GM19043 (cell line): ENCODE data around the gene EMC6.

Source experiments
- ATAC-seq: cut with Tn5 transposase; IDR thresholded peaks from one replicate; pipeline ENCODE4 v1.9.1; 2021; ENCODE audit warnings: low read depth; ENCODE audit not compliant: unreplicated experiment

EMC6 gene

DNA sequence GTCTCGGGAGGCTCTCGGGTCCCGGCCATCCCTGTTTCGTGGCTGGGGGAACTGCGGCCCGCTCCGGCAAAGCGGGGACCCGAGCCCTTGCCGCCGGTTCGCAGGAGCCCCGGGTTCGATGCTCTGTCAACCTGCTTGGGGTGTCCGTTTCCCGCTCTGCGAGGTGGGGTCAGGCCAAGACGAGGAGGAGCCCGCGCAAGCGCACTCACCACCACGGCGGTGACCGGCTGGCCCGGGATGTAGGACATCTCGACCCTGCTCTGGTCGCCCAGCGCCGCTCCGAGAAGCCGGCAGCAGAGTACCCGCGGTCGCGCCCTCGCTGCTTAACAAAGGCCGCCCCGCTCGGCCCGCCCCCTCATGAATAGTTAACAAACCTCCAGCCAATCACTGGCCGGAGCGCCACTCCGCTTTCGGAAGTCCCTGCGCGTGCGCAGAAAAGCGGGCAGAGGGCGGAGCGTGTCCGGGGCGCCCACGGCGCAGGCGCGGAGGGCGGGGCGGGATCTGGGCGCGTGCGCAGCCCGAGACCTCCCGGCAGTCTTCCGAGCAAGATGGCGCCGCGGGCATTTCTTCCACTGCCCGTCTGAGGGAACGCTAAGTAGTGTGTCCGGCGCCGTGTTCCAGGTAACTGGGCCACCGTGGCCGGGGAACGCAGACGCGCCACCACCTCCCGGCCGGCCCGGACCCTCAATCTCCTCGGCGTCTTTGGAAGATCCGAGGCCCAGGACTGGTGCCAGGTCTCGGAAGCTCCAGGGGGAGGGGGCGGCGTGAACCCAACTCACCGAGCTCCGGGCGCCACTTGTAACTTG is at the start of gene EMC6, which contains the start of gene TAX1BP3:
TSS of gene EMC6 (plus strand) at position 534 of the 806 bp plus-strand sequence. CDS start 335 bp downstream, outside the sequence.
TSS of gene TAX1BP3 (minus strand) at position 300 of the 806 bp plus-strand sequence. CDS start at position 248, 52 bp downstream.
- ATAC-seq = peak; percentile 88

DNA sequence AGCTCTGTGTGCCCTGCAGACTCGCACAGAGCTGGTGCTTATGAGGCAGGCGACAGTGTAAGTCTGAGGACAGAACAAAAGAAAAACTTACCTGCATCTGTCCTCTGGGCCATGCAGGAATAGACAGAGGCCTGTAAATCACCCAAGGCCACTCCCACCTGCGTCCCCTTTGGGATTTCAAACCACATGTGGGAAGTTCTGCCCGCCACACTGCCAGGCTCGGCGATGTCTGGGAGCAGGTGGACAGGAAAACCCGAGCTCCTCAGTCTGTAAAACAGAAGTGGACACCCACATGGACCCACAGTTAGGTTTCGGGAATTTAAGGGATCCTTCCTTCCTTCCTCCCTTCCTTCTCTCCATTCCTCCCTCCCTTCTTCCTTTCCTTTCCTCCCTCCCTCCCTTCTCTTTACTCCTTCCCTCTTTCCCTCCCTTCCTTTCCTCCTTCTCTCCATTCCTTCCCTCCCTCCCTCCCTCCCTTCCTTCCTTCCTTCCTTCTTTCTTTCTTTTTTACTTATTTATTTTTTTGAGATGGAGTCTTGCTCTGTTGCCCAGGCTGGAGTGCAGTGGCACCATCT is 47.4 kb upstream of the EMC6 start:
- no peak for ATAC-seq

DNA sequence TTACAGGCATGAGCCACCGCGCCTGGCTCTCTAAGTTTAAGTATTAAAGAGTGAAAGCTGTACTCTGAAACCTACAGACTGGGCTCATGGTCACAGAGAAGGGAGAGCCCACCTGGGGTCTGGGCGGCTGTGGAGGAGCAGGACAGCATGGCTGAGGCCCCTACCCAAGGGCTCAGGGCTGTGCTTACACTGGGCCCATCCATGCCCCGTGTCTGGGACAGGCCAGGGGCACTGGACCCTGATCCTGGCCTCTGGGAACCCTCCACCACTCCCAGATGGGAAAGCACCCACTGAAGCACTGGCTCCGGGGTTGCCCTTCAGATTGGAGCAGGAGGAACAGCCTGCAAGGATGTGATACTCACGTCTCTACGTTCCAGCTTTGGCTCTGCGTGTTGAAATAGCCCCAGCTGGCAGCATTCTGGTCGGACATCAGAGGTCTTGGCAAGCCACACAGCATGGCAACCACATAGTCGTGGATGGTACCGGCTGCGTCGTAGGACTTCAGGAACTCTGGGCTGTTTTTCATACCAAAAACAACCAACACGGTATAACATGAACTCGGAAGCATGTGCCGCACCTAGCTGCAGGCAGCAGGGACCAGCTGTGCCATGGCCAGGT is 45.5 kb upstream of the EMC6 start:
- ATAC-seq = no peak

DNA sequence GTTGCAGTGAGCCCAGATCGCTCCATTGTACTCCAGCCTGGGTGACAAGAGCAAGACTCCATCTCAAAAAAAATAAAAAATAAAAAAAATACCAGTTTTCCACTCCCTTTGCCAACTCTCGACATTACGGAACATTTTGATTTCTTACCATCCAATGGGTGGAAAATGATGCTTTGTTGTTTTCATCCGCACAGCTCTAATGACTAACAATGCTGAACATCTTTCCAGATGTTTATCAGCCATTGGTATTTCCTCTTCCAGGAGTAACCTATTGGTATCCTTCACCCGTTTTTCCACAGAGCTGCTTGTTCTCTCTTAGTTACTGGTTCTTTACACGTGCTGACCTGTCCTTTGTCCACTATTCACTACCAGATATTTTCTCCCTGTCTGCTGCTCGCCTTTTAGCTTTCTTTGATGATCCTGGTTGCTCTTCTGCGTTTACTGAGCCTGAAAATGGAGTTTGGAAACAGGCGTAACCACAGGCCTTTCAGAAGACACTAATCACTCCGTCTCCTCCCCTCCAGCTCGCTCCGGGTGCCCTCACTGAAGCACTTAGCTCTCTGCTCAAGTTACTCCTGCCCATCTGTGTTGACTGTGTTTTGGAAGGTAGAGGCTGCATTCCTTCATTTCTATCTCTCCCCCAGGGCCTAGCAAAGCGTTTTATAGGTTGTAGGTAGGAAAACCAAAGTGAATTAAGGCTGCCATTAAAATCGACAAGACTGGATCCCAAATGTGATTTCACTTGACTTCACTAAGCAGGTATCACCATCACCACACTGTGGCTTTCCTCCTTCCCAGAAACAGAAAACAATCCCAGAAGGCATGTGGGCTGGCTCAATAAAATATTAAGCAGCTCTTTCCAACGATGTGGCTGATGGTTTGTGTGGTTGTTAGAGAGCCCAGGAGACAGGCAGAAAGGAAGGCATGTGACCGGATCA is 41.5 kb upstream of the EMC6 start:
- ATAC-seq = no peak

DNA sequence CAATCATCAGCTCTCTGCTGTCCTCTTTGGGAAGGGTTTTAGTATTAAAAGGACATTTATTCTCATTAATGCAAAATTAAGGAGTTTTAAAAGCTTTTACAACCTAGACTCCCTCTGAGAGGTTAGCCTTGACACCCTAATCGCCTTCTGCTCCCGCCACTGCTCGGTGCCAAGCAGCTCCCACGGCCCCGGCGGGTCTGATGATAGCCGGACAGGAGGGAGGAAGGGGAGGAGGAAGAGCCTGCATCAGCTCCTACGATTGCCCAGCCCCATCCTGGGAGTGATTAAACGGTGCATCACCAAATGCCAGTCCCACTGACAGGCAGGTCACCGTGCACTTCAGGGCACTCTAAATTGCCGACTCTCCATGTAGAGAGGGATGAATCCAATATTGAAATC is 40.8 kb upstream of the EMC6 start:
- ATAC-seq = no peak

DNA sequence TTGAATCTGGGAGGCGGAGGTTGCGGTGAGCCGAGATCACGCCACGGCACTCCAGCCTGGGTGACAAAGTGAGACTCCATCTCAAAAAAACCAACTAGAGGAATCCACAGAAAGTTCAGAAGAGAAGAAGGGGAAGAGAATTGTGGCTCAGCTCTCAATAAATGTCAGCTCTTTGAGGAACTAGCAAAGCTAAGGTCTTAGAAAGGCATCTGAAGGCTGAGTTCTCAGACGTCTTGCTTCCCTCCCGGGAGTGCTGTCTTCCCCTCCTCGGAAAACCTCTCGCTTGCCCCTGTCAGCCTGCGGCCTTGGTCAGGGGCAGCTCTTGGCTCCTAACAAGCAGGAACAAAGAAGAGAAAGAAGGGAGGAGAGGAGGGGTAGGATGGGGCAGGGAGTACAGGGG is 37.8 kb upstream of the EMC6 start:
- no peak for ATAC-seq

DNA sequence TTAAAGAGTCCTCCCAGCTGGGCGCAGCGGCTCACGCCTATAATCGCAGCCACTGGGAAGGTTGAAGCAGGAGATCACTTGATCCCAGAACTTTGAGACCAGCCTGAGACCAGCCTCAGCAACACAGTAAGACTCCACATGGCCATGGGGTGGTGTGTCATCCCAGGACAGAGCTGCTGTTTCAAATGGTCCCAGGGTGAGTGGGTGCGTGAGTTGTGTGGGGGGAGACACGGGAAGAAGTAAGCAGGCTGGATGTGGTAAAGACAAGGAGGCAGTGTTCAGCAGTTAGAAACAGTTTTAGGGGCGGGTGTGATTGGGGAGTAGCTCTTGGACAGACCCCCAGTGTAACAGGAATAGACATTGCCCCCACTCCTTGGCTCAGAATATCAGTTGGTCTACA is 36.3 kb upstream of the EMC6 start:
- ATAC-seq = no peak

DNA sequence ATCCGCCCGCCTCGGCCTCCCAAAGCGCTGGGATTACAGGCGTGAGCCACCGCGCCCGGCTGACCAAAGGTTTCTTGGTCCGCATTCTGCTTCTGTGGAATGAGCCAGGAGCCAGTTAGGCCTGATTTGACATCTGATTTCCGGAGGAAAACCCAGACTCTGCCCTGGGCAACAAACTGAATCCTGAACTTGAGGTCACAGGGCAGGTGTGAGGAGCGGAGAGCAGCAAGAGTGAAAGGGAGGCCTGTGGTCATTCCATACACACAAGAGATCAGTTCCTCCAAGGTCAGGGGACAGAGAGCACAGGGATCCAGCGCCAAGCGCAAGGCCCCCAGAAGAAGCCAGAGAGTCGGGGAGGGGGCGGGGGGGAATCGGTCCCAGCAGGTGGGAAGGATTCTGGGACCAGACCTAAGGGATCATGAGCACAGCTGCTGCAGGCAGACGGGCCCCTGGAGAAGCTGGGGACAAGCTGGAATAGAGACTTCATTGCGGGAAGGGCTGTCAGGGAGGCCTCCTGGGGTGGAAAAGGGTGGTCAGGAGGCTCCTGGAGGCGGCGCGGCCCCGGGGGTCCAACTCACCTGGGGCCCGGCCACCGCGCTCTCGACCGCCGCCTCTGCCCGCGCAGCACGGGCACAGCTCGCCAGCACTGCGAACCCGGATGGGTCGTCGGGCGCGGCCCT is 33.0 kb upstream of the EMC6 start:
- no peak for ATAC-seq

DNA sequence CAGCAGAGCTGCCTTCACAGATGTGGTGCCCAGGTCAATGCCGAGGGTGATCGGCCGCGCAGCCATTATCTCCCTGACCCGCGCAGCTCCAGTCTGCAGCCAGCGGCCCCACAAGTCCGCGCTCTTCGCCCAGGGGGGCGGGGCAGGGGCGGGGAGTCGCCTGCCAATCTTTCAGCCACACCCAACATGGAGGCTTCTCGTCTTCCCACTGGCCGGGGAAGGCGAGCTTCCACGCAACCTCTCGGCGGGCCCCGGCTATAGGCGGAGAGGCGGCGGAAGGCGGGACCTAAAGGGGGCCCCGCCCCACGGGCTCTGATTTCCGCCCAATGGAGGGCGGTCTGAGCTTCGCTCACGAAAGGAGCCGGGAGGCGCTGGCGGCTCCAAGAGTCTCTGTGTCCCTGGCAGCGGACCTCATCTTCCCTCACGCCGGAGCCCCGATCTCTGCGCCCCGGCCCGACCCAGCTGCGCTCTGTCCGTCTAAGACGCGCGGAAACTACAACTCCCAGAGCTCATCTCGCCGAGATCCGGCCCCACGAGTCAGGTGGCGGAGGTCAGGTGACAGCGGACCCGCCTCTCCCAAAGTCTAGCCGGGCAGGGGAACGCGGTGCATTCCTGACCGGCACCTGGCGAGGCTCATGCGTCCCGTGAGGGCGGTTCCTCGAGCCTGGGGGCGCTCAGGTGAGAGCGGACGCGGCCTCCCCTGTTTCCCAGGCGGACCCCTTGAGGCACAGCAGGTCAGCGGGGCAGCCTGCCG is 32.3 kb upstream of the EMC6 start, which contains the start of the genes CTNS and SHPK:
TSS of gene CTNS (plus strand) at position 607 of the 754 bp plus-strand sequence. CDS start 3,447 bp downstream, outside the sequence.
TSS of gene SHPK (minus strand) at position 97 of the 754 bp plus-strand sequence. CDS start at position 66, 31 bp downstream.
- peak; percentile 94 for ATAC-seq

DNA sequence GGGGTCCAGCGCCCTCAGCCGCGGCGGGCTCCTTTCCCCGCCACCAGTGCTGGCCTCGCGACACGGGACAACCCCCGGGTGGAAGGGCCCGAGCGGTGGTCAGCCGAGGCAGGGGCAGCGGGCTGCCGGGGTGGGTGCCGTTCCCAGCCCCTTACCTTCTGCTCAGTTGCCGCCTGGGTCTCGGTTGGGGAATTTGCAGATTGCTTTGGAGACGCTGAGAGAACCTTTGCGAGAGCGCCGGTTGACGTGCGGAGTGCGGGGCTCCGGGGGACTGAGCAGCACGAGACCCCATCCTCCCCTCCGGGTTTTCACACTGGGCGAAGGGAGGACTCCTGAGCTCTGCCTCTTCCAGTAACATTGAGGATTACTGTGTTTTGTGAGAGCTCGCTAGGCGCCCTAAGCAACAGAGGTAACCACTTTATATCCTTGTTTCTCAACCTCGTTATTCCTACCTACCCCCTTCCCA is 31.7 kb upstream of the EMC6 start:
- no peak for ATAC-seq

DNA sequence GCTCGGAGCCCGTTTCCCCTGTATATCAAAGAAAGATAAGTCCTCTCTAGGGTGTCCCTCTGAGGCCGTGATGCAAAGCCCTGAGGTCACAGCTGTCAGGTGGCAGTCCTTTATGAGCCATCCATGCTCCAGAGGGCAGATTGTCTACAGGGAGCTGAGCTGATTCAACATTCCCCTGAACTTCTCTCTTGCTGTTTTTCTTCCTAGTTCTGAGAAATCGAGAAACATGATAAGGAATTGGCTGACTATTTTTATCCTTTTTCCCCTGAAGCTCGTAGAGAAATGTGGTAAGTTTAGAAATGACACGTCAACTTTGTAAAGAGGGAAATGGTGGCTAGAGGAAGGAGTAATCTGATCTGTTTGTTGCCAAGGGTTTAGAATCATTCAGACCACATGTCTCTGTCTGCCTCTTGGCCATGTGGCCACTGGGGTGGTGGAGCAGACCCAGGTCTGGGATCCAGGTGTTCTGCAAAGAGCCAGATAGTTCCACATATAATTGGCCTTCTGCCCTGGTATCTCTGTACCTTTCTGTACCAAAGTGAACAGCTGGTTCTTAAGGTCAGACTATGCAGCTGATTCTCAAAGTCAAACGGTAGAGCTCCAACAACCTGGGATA is 28.5 kb upstream of the EMC6 start:
- ATAC-seq = no peak

DNA sequence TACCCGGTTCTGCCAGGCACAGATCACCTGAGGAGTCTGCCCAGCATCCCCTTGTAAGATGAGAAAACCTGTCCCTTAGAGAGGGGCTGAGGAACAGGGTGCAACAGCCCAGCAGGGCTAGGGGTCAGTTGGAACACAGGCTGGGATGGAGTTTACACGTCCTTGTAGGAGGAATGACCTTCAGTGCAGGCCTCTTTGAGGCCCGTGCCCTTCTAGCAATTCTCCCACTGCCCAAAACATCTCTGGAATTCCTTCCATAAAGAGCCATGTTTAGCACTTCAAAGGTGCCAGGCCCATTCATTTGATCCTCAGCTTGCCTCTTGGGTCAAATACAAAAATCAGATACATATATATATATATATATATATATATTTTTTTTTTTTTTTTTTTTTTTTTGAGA is 27.6 kb upstream of the EMC6 start:
- ATAC-seq = no peak

DNA sequence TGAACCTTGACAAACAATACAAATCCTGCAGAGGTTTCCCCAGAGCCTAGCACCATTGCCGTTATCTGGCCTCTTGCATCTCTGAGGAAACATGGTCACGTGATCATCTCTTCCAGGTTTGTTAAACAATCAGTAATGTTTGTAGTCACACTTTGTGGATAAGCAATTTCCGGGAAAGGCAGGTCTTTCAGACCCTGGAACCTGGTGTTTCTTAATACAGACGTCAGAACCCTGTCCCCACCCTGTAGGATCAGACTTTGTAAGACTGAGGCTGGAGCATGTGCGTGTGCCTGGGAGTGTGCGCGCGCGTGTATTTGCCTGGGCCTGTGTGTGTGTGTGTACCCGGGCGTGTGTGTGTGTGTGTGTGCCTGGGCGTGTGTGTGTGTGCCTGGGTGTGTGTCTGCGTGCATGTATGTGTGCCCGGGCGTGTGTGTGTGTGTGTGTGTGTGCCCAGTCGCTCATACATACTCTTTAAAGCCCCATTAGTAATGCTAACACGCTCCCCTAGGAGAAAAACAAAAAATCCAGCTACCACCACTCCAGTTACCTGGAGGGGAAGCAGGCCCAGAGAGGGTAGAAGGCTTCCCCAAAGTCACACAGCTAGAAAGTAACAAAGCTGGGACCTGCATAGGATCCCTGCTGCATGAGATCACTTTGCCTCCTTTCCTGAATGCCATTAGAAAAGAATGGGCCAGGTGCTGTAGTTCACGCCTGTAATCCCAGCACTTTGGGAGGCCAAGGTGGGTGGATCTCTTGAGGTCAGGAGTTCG is 26.7 kb upstream of the EMC6 start:
- no peak for ATAC-seq

DNA sequence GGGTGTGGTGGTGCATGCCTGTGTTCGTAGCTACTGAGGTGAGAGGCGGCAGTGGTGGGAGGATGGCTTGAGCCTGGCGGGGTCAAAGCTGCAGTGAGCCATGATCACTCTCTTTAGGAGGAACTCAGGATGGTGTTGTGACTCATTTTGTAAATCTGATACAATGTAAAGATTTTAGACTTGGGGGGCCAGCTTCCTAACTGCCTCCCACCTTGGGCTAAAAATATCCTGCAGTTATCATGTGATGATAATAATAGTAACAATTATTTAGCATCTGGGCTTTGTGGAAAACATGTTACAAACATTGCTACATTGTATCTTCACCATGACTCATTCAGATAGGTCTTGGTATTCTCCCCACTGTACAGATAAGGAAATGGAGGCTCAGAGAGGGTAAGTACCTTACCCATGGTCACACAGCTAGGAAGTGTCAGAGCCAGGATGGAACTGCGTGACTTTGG is 24.7 kb upstream of the EMC6 start:
- ATAC-seq = no peak

DNA sequence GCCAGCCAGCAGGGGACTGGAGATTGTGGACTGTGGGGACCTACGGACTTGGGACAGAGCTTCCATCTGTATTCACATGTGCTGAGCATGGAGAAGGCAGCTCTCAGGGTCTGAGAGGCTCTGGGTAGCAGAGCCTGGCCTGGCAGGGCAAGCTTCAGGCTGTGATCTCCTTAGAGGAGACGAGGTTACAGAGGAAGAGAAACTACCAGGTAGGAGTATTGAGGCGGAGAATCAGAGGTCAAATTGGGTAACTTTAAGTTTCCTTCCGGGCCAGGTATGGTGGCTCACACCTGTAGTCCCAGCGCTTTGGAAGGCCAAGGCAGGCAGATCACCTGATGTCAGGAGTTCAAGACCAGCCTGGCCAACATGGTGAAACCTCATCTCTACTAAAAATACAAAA is 23.3 kb upstream of the EMC6 start:
- ATAC-seq = no peak

DNA sequence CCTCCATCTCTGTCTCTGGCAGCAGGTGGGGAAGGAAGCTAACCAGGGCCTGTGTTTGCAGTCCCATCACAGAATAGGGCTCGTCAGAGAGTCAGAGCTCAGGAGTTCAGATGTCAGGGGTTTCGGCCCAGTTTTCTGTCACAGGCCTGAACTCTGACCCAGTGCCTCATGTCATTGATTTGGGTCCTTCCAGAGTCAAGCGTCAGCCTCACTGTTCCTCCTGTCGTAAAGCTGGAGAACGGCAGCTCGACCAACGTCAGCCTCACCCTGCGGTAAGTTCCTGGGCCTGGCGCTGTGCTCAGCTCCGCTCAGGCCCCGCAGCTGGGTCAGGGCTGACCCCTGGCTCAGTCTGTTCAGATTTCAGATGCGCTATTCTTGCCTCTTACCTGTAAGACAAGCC is 21.4 kb upstream of the EMC6 start:
- no peak for ATAC-seq

DNA sequence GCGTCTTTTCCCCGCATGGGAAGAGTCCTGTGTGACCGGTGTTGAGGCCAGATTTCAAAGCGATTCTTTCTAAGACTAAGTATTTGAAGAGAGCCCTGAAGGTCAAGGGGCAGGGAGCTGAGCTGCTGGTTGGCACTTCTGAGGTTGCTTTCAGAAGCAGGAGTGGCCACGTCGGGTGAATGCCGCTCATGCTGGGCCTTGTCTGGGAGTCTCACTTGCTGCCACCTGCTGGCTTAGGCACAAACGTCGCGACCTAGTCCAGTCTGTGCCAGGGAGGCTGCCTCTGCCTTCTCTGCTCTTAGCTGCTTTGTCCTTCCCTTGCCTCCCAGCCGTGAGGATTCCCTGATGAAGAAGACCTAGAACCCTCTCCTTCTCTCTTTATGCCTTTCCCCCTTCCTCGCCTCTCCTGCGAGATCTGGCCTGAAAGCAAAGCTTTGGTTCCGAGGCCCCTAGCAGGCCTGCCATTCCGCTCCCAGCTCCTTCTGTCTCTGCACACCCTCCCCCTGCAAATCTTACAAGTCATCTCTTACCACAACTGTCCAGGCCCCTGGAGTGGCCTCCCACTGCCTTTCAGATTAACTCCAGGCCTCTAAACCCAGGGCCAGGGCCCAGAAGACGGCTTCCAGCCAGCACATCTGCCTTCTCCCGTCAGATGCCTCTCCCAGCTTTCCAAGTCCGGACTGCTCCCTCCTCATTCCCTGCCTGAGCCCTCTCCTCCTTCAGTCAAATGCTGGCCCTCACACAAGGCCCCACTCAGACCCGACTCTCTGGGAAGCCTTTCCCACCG is 20.6 kb upstream of the EMC6 start:
- no peak for ATAC-seq
